Measurements from ENCODE around the gene TRHDE.

DNA sequence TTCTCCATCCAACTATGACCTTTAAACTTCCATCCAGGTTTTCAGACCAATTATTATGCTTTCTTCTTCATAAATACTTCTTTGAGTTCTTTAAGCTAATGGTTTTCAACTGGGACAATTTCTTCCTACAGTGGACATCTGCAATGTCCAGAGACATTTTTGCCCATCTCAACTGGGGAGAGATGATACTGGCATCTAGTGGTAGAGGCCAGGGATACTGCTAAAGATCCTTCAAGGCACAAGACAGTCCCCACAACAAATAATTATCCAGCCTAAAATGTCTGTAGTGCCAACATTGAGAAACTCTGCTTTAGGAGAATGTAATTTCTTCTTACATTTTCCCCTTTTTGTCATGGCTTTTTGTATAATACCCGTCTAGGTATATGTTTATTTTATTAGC lies 10.6 kb downstream of the TRHDE start:
- no peak for TF ChIP-seq POLR2A (IDR thresholded peaks at IDR 0.05)
- TF ChIP-seq, protein P1, sequence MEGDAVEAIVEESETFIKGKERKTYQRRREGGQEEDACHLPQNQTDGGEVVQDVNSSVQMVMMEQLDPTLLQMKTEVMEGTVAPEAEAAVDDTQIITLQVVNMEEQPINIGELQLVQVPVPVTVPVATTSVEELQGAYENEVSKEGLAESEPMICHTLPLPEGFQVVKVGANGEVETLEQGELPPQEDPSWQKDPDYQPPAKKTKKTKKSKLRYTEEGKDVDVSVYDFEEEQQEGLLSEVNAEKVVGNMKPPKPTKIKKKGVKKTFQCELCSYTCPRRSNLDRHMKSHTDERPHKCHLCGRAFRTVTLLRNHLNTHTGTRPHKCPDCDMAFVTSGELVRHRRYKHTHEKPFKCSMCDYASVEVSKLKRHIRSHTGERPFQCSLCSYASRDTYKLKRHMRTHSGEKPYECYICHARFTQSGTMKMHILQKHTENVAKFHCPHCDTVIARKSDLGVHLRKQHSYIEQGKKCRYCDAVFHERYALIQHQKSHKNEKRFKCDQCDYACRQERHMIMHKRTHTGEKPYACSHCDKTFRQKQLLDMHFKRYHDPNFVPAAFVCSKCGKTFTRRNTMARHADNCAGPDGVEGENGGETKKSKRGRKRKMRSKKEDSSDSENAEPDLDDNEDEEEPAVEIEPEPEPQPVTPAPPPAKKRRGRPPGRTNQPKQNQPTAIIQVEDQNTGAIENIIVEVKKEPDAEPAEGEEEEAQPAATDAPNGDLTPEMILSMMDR (IDR thresholded peaks at IDR 0.05), result no peak

Measured in breast epithelium (tissue), 3 donors.